Right lobe of liver (tissue), 4 donors: ENCODE results near the gene SPIN4.

Experiments used
- CTCF ChIP-seq, 4 donors: fragments of 200-600 bp in 3 of 4; fragments of 450-650 bp in 1 of 4; IDR thresholded peaks; one replicate each; pipeline versions ENCODE4 v1.5.1 to v1.8.0; 2016 to 2022; ENCODE audit warnings: antibody characterized with exemption in 4 of 4, mild to moderate bottlenecking in 2 of 4
- POLR2A ChIP-seq: fragments of 450-650 bp; IDR thresholded peaks from one replicate; pipeline ENCODE4 v1.6.1; 2017; ENCODE audit warnings: antibody characterized with exemption, mild to moderate bottlenecking
- donor health status: DM: no; HTN: no; CAD: no.
- donor health status: DM: no; HTN: no; CAD: no.
- donor health status: DM: no; HTN: yes; CAD: no.

- no peak for TF ChIP-seq CTCF (IDR thresholded peaks at IDR 0.05)
- no peak for TF ChIP-seq POLR2A
These were observed 12.7 kb upstream of the SPIN4 start for GRCh38 chrX:63363788-63364187.
